ENCODE results near the gene SMARCAL1. TPM values are rescaled to one million over a fixed set of nuclear protein-coding genes. Genes with fewer than 3 reads are reported as not detected.
A peak's percentile ranks its signal among the peaks of the same experiment; 100 is the strongest.

SMARCAL1 gene
- polyA plus RNA-seq, 1 of the 3 experiments (the other 2 are of a cell fraction) = 27.0 TPM

- Histone ChIP-seq H3K9ac (no peak overlapping the region), H4K20me1 (ENCODE audit: insufficient read depth) (no peaks in the 10 kb centered on the region), H3K4me2 (no peak overlapping the region), H3K9me3 (no peaks in the 10 kb centered on the region), H3K27me3 (ENCODE audit: insufficient read depth) (no peaks in the 10 kb centered on the region), H3F3A (replicated peaks; ENCODE audit: insufficient read depth) (peaks cover 14% of the 10 kb centered on the region), H3K9me2 (no peaks in the 10 kb centered on the region), H2AFZ (ENCODE audit: low read depth) (no peak overlapping the region), H3K4me3 (ENCODE audit: low read depth in 2 of 2, low read length in 1 of 2) (no peak overlapping the region), H3K36me3 (replicated peaks in 1 of 2; ENCODE audit: control insufficient read depth in 1 of 2, insufficient read depth in 2 of 2, low read length in 1 of 2) (peaks cover 7 to 9% of the 10 kb centered on the region in 2 experiments), H3K4me1 (ENCODE audit: control insufficient read depth in 1 of 2, insufficient read depth in 2 of 2, low read depth in 1 of 2, low read length in 1 of 2) (peaks cover 5 to 11% of the 10 kb centered on the region in 2 experiments; a peak in 2 of 4 replicates), H3K27ac (ENCODE audit: low read depth in 2 of 2, low read length in 1 of 2) (no peak overlapping the region), H3K79me2 (ENCODE audit: insufficient read depth) (peaks cover 24% of the 10 kb centered on the region; the same call in 1 of the 2 replicates)
- no peak for TF ChIP-seq SMC3 (IDR thresholded peaks at IDR 0.05; ENCODE audit: low read depth, low read length)
- TF ChIP-seq FOSL2 (IDR thresholded peaks at IDR 0.05; ENCODE audit: borderline replicate concordance, low read depth) = no peak
- no peak for TF ChIP-seq CHD2 (IDR thresholded peaks at IDR 0.05; ENCODE audit: low read length, partially characterized antibody)
- no peak for TF ChIP-seq ZBTB33 (IDR thresholded peaks at IDR 0.05; ENCODE audit: borderline replicate concordance, low read depth)
- TF ChIP-seq JUND (IDR thresholded peaks at IDR 0.05) = no peak
- no peak for TF ChIP-seq MAX (IDR thresholded peaks at IDR 0.05; ENCODE audit: low read depth)
- no peak for TF ChIP-seq NFIC (IDR thresholded peaks at IDR 0.05; ENCODE audit: borderline replicate concordance)
- TF ChIP-seq PBX3 (IDR thresholded peaks at IDR 0.05) = no peak
- no peak for TF ChIP-seq ELF1 (IDR thresholded peaks at IDR 0.05)
- no peak for TF ChIP-seq FOXM1 (IDR thresholded peaks at IDR 0.05; ENCODE audit: low read depth)
- TF ChIP-seq TEAD4 (IDR thresholded peaks at IDR 0.05; ENCODE audit: borderline replicate concordance, insufficient read depth) = no peak
- TF ChIP-seq USF1 (IDR thresholded peaks at IDR 0.05; ENCODE audit: borderline replicate concordance, low read depth) = no peak
- no peak for TF ChIP-seq GATA2 (CRISPR knock-in tag; IDR thresholded peaks at IDR 0.05)
- WGBS (ENCODE audit: low lambda C conversion rate) = 95% methylated on average over 7 of the region's 7 CpGs
- DNase-seq = no peak
- POLR2A ChIA-PET = no interaction called here
- CTCF ChIA-PET = interaction anchor here (1.2 kb wide), 1 partner anchor 300 kb away, joined by 4 read pairs; no protein-coding TSS in a partner anchor
Observed at GRCh38 chr2:216410550-216410949, 1.7 kb upstream of the SMARCAL1 start.

GRCh38 chr2:216413882-216414281 lies 1.6 kb downstream of the SMARCAL1 start:
- H3K79me2 ChIP-seq (ENCODE audit: insufficient read depth) = peaks cover 24% of the 10 kb centered on the region; the same call in 1 of the 2 replicates
- peaks cover 14% of the 10 kb centered on the region for H3F3A ChIP-seq (replicated peaks; ENCODE audit: insufficient read depth)
- no peaks in the 10 kb centered on the region for H3K27me3 ChIP-seq (ENCODE audit: insufficient read depth)
- DNase-seq = no peak
- peaks cover 5 to 11% of the 10 kb centered on the region in 2 experiments; a peak in 2 of 4 replicates for H3K4me1 ChIP-seq (ENCODE audit: control insufficient read depth in 1 of 2, insufficient read depth in 2 of 2, low read depth in 1 of 2, low read length in 1 of 2)
- peaks cover 18 to 24% of the 10 kb centered on the region in 2 experiments for H3K36me3 ChIP-seq (replicated peaks in 1 of 2; ENCODE audit: control insufficient read depth in 1 of 2, insufficient read depth in 2 of 2, low read length in 1 of 2)
- TF ChIP-seq MEF2A (IDR thresholded peaks at IDR 0.05; ENCODE audit: borderline replicate concordance, low read depth) (no peak), RAD21 (IDR thresholded peaks at IDR 0.05; ENCODE audit: low read length) (no peak)
- WGBS (ENCODE audit: low lambda C conversion rate) = 92% methylated on average over 5 of the region's 5 CpGs
- ChIA-PET POLR2A (no interaction called here), CTCF (interaction anchor here (1.1 to 1.6 kb wide), 2 partner anchors 84 to 299 kb away, joined by 3 to 5 read pairs; no protein-coding TSS in a partner anchor)
- H3K9me2 ChIP-seq = no peaks in the 10 kb centered on the region
- H3K4me2 ChIP-seq = peak overlapping the region; percentile 69
- H3K27ac ChIP-seq (ENCODE audit: low read depth in 2 of 2, low read length in 1 of 2) = no peak overlapping the region; a peak in 1 of 4 replicates
- H2AFZ ChIP-seq (ENCODE audit: low read depth) = no peak overlapping the region
- H4K20me1 ChIP-seq (ENCODE audit: insufficient read depth) = no peaks in the 10 kb centered on the region
- no peak overlapping the region for H3K9ac ChIP-seq
- H3K4me3 ChIP-seq (ENCODE audit: low read depth in 2 of 2, low read length in 1 of 2) = peak overlapping the region in 1 of 2 experiments; percentile 84; a peak in 1 of 4 replicates
- no peaks in the 10 kb centered on the region for H3K9me3 ChIP-seq

Measured in SK-N-SH (cell line).